Measurements from ENCODE around the gene PRM2. TPM values are rescaled to one million over a fixed set of nuclear protein-coding genes. Genes with fewer than 3 reads are reported as not detected.

Gene PRM2
- total and polyA plus RNA-seq, 2 of the 8 experiments (the other 6 are each of a cell fraction or from before 2014, with no cell fraction given) = not detected

GRCh38 chr16:11309895-11310633, 33.8 kb upstream of the PRM2 start (continued):
- TF ChIP-seq CHD7 (IDR thresholded peaks at IDR 0.05; ENCODE audit: insufficient replicate concordance, low read length) (no peak), E2F6 (IDR thresholded peaks at IDR 0.05) (no peak), EP300 (IDR thresholded peaks at IDR 0.05; ENCODE audit: borderline replicate concordance in 1 of 2, low read depth in 2 of 2, low read length in 2 of 2) (no peak), ZNF274 (IDR thresholded peaks at IDR 0.05; ENCODE audit: borderline replicate concordance, extremely low read depth, low read length) (no peak), CBX8 (IDR thresholded peaks at IDR 0.05; ENCODE audit: borderline replicate concordance, low read depth, low read length) (no peak), BRCA1 (IDR thresholded peaks at IDR 0.05; ENCODE audit: low read depth, low read length) (no peak), SP1 (IDR thresholded peaks at IDR 0.05; ENCODE audit: low read depth, low read length) (no peak), POU5F1 (IDR thresholded peaks at IDR 0.05; ENCODE audit: low read depth, low read length) (no peak), NANOG (IDR thresholded peaks at IDR 0.05; ENCODE audit: insufficient read depth, low read depth, low read length, poor library complexity, severe bottlenecking) (no peak)

Data from H1 (cell line).